ENCODE results near the gene AAR2. TPM values are rescaled to one million over a fixed set of nuclear protein-coding genes. Genes with fewer than 3 reads are reported as not detected.

AAR2 gene
- total RNA-seq, 1 donor from 2014 or later, result 13.3 TPM

DNA sequence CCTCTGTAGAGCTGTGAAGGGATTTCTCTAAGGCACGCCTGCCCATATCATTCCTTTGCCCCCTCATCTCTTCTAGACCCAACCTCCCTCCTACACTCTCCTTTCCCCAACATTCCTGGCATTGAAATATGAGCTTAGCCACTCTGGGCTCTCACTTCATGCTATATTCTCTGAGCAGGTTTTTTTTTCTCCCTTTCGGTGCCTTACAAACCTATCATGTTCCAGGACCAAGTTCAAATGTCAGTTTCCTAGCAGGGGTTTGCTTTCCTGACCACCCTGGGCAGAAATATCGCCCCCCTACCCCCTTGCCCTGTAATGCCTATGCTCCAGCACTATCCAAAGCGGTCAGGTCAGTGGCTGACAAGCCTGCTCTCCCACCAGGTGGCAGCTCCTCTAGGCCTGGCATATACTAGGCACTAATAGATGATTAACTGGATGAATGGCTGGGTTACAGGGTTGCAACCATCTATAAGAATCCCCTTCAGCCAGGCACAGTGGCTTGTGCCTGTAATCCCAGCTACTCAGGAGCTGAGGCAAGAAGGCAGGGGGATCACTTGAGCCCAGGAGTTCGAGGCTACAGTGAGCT is 25.7 kb upstream of the AAR2 start:
- Histone ChIP-seq H3K27me3 (ENCODE audit: low read depth) (no peaks in the 10 kb centered on the region), H3K9me3 (replicated peaks) (no peaks in the 10 kb centered on the region), H3K36me3 (peaks cover 13% of the 10 kb centered on the region)

DNA sequence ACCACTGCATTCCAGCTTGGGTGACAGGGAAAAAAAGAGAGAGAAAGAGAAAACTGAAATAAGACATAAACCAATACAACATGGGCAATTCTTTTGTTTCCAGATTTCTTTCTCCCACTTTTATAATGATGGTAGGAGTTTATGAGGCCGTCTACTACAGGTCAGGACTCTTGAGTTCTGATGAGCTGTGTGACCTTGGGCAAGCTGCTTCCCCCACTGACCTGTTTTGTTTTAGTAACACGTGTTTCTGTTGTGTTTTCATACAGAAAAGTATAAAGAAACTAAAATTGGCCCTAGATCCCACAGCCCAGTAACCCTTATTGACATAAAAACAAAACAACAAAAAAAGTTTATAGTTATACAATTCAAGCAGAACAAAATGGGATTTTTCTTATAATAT is 22.9 kb upstream of the AAR2 start:
- H3K9me3 ChIP-seq (replicated peaks), result no peaks in the 10 kb centered on the region
- intact Hi-C loops (cut with micrococcal nuclease), result no loop called here
- peaks cover 13% of the 10 kb centered on the region for H3K36me3 ChIP-seq
- no peaks in the 10 kb centered on the region for H3K27me3 ChIP-seq (ENCODE audit: low read depth)
- DNase-seq, result no peak
- H3K27ac ChIP-seq (replicated peaks), result no peak overlapping the region
- no peaks in the 10 kb centered on the region for H3K4me1 ChIP-seq
- no peak overlapping the region for H3K4me3 ChIP-seq
- TF ChIP-seq, protein P1, sequence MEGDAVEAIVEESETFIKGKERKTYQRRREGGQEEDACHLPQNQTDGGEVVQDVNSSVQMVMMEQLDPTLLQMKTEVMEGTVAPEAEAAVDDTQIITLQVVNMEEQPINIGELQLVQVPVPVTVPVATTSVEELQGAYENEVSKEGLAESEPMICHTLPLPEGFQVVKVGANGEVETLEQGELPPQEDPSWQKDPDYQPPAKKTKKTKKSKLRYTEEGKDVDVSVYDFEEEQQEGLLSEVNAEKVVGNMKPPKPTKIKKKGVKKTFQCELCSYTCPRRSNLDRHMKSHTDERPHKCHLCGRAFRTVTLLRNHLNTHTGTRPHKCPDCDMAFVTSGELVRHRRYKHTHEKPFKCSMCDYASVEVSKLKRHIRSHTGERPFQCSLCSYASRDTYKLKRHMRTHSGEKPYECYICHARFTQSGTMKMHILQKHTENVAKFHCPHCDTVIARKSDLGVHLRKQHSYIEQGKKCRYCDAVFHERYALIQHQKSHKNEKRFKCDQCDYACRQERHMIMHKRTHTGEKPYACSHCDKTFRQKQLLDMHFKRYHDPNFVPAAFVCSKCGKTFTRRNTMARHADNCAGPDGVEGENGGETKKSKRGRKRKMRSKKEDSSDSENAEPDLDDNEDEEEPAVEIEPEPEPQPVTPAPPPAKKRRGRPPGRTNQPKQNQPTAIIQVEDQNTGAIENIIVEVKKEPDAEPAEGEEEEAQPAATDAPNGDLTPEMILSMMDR (IDR thresholded peaks at IDR 0.05; ENCODE audit: borderline replicate concordance), result no peak

More for the DNA sequence above, 25.7 kb upstream of the AAR2 start:
- H3K4me1 ChIP-seq, result no peaks in the 10 kb centered on the region
- no peak for DNase-seq
- TF ChIP-seq, protein P1 (IDR thresholded peaks at IDR 0.05; ENCODE audit: borderline replicate concordance), result no peak
- no peak overlapping the region for H3K4me3 ChIP-seq
- intact Hi-C loops (cut with micrococcal nuclease), result no loop called here
- no peak overlapping the region for H3K27ac ChIP-seq (replicated peaks)

- DNase-seq, result no peak
- TF ChIP-seq, protein P1 (IDR thresholded peaks at IDR 0.05; ENCODE audit: borderline replicate concordance), result peak; percentile 68
- no peak overlapping the region for H3K4me3 ChIP-seq
- H3K27ac ChIP-seq (replicated peaks), result no peak overlapping the region
- intact Hi-C loops (cut with micrococcal nuclease), result no loop called here
- no peaks in the 10 kb centered on the region for H3K4me1 ChIP-seq
- H3K36me3 ChIP-seq, result peaks cover 13% of the 10 kb centered on the region
- no peaks in the 10 kb centered on the region for H3K9me3 ChIP-seq (replicated peaks)
- H3K27me3 ChIP-seq (ENCODE audit: low read depth), result no peaks in the 10 kb centered on the region
These were observed 21.5 kb upstream of the AAR2 start for GRCh38 chr20:36214684-36215256.

GRCh38 chr20:36215778-36216177 is 20.5 kb upstream of the AAR2 start:
- Histone ChIP-seq H3K4me3 (no peak overlapping the region), H3K27ac (replicated peaks) (no peak overlapping the region), H3K27me3 (ENCODE audit: low read depth) (no peaks in the 10 kb centered on the region), H3K36me3 (peaks cover 13% of the 10 kb centered on the region), H3K4me1 (no peaks in the 10 kb centered on the region), H3K9me3 (replicated peaks) (no peaks in the 10 kb centered on the region)
- TF ChIP-seq, protein P1 (IDR thresholded peaks at IDR 0.05; ENCODE audit: borderline replicate concordance), result no peak
- intact Hi-C loops (cut with micrococcal nuclease), result no loop called here
- DNase-seq, result no peak

DNA sequence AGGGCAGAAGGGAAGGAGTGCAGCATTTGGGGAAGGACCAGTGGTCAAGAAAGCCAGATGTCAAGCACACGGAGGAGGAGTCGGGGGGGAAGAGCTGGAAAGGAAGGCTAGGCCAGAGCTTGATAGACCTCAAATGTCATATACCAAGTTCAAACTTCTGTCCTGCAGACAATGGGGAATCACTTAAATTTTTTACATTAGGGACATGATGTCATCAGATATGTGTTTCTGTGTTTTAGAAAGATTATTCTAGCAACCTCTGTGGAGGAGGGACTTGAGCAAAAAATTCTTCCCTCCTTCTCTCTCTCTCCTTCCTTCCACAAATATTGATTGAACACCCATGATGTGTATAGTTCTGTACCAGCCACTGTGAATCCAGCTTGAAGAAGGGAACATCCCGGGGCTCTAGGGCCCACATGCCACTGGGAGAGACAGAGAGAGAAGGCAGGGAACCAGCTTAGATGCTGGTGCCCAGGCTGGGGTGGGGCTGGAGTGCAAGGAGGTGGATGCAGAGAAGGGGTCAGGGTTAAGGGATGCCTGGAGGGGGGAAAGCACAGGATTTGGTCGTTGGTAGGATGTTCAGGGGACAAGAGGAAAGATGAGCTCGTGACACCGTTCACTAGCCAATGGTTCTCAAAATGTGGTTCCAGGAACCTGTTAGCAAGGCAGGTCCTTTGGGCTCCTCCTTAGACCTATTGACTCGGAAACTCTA is 19.8 kb upstream of the AAR2 start:
- H3K4me3 ChIP-seq, result no peak overlapping the region
- H3K27ac ChIP-seq (replicated peaks), result no peak overlapping the region
- intact Hi-C loops (cut with micrococcal nuclease), result no loop called here
- peaks cover 13% of the 10 kb centered on the region for H3K36me3 ChIP-seq
- H3K27me3 ChIP-seq (ENCODE audit: low read depth), result no peaks in the 10 kb centered on the region
- no peak for DNase-seq
- H3K4me1 ChIP-seq, result no peaks in the 10 kb centered on the region
- no peaks in the 10 kb centered on the region for H3K9me3 ChIP-seq (replicated peaks)
- TF ChIP-seq, protein P1 (IDR thresholded peaks at IDR 0.05; ENCODE audit: borderline replicate concordance), result no peak

Data from left ventricle myocardium inferior (tissue), 1 donor.